D721Med (cell line): Measurements from ENCODE around the gene ITPR3.
"Not testable (repeated sequence)": the region's sequence is repeated elsewhere in the genome, so short reads cannot be mapped to it uniquely, and the experiment has no call there.

ENCODE experiments used
- DNase-seq: peaks from one replicate; pipeline ENCODE4 v3.0.0; 2011; ENCODE audit warnings: low spot score; ENCODE audit not compliant: insufficient read length
- FAIRE-seq: peaks from 2 replicates; lab custom pipeline; 2011; peaks lifted over from hg19 to GRCh38; lab: Jason Lieb, UNC
- CTCF ChIP-seq: IDR thresholded peaks from 2 replicates; pipeline ENCODE4 v1.5.1; 2012; ENCODE audit warnings: mild to moderate bottlenecking, control low read depth; ENCODE audit not compliant: insufficient read depth; ENCODE audit errors: missing control alignments

The ITPR3 gene

GRCh38 chr6:33591424-33592032, 29.6 kb upstream of the ITPR3 start:
- no peak for TF ChIP-seq CTCF
- no peak for DNase-seq
- no peak for FAIRE-seq

GRCh38 chr6:33592280-33592594, 28.9 kb upstream of the ITPR3 start:
- DNase-seq (no peak), FAIRE-seq (no peak)
- TF ChIP-seq CTCF = no peak

- FAIRE-seq (no peak), DNase-seq (no peak)
- TF ChIP-seq CTCF = no peak
These were observed 28.3 kb upstream of the ITPR3 start for GRCh38 chr6:33592595-33593413.

GRCh38 chr6:33593414-33593727, 27.8 kb upstream of the ITPR3 start:
- no peak for FAIRE-seq
- TF ChIP-seq CTCF = no peak
- DNase-seq = no peak

- TF ChIP-seq CTCF = no peak
- FAIRE-seq = no peak
- DNase-seq = peak; percentile 62
These were observed 25.9 kb upstream of the ITPR3 start for GRCh38 chr6:33595001-33595846.

GRCh38 chr6:33596894-33597293, 24.2 kb upstream of the ITPR3 start:
- FAIRE-seq = not testable (repeated sequence)

GRCh38 chr6:33597551-33598322, 23.4 kb upstream of the ITPR3 start:
- no peak for FAIRE-seq
- no peak for TF ChIP-seq CTCF
- DNase-seq = no peak

More at GRCh38 chr6:33596894-33597293, 24.2 kb upstream of the ITPR3 start:
- not testable (repeated sequence) for DNase-seq
